OCI-LY7 (cell line): ENCODE results near the gene MYOC.
"Not testable (repeated sequence)": the region's sequence is repeated elsewhere in the genome, so short reads cannot be mapped to it uniquely, and the experiment has no call there.

Source experiments
- CTCF ChIP-seq: fragments of 200-600 bp; sonication (generic); conservative IDR thresholded peaks from 2 replicates; pipeline ENCODE4 v1.5.1; 2014; ENCODE audit warnings: mild to moderate bottlenecking, antibody characterized with exemption, low read length, moderate library complexity, mixed read lengths
- EZH2phosphoT487 ChIP-seq: fragments of 200-600 bp; sonication (generic); IDR thresholded peaks from 2 replicates; pipeline ENCODE4 v1.6.1; 2018; ENCODE audit warnings: low read depth, borderline replicate concordance, mild to moderate bottlenecking, mixed run types, antibody characterized with exemption, low read length, moderate library complexity, mixed read lengths

DNA sequence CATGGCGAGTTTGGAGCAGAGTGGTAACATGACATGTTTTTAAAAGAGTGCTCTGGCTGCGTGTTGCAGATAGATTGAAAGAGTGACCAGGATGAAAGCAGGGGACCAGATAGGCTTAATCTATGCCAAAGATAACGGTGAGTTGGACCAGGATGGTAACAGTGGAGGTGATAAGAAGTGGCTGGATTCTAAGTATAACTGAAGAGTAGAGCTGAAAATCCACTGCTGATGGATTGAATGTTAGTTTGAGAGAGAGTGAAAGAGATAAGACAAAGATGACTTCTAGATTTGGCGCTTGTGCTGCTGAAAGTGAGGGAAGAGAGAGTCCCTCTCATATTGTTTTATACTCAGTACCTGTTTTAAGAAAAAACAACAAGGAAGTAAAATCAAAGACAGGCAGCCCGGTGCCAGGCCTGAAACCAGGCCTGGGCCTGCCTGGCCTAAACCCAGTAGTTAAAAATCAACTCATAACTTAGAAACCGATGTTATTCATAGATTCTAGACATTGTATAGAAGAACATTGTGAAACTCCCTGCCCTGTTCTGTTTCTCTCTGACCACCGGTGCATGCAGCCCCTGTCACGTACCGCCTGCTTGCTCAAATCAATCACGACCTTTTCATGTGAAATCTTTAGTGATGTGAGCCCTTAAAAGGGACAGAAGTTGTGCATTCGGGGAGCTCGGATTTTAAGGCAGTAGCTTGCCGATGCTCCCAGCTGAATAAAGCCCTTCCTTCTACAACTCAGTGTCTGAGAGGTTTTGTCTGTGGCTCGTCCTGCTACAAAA lies 37.2 kb downstream of the MYOC start:
- TF ChIP-seq CTCF, EZH2phosphoT487: not testable (repeated sequence)
